Heart right ventricle (tissue), 16 donors: Measurements from ENCODE around the gene POLD3. TPM values are rescaled to one million over a fixed set of nuclear protein-coding genes. Genes with fewer than 3 reads are reported as not detected.

Source experiments
- ATAC-seq, 8 donors: fragments of 200-7000 bp; cut with Tn5 transposase; one replicate each; pipeline ENCODE4 v1.9.1; 2020; ENCODE audit warnings: mild to moderate bottlenecking in 8 of 8, moderate library complexity in 8 of 8, moderate number of reproducible peaks in 1 of 8
- DNase-seq, 2 donors: peaks; one replicate each; pipeline ENCODE4 v3.0.0-alpha.2; 2020
- H3K27ac ChIP-seq, 10 donors: fragments of 200-600 bp; sonication (generic) in 2 of 10; one replicate each; pipeline versions ENCODE4 v1.5.0 to v1.8.0; 2020 to 2022; ENCODE audit warnings: mild to moderate bottlenecking in 3 of 10
- H3K27me3 ChIP-seq, 7 donors: fragments of 200-600 bp; one replicate each; pipeline ENCODE4 v1.8.0; 2021 to 2022; ENCODE audit warnings: mild to moderate bottlenecking in 2 of 7
- H3K36me3 ChIP-seq, 9 donors: fragments of 200-600 bp; sonication (generic) in 1 of 9; one replicate each; pipeline versions ENCODE4 v1.5.0 to v1.8.0; 2020 to 2022; ENCODE audit warnings: mild to moderate bottlenecking in 2 of 9
- H3K4me1 ChIP-seq, 9 donors: fragments of 200-600 bp; sonication (generic) in 1 of 9; one replicate each; pipeline versions ENCODE4 v1.5.0 to v1.8.0; 2020 to 2022; ENCODE audit warnings: mild to moderate bottlenecking in 4 of 9
- H3K4me3 ChIP-seq, 10 donors: fragments of 200-600 bp; sonication (generic) in 2 of 10; one replicate each; pipeline versions ENCODE4 v1.5.0 to v1.8.0; 2020 to 2022; ENCODE audit warnings: mild to moderate bottlenecking in 7 of 10, moderate library complexity in 2 of 10
- H3K9me3 ChIP-seq, 11 donors: fragments of 200-600 bp in 10 of 11; sonication (generic) in 2 of 11; one replicate each; pipeline versions ENCODE4 v1.5.0 to v1.8.0; 2013 to 2022; ENCODE audit warnings: mild to moderate bottlenecking in 2 of 11, control low read depth in 1 of 11, moderate library complexity in 1 of 11
- WGBS, 2 donors: extraction: QIAGEN DNeasy Blood & Tissue Kit; methylation state at CpG; one replicate each; pipeline ENCODE4 v1.1.7; 2013; ENCODE audit warnings: inconsistent platforms in 1 of 2; 5-methylcytosine and 5-hydroxymethylcytosine counted together
- intact Hi-C, 10 donors: fragments of 100-400 bp; cut with DNase I; formaldehyde crosslinking; loops; one replicate each; pipeline versions ENCODE4 v1.11.1 to v1.14.2; 2022
- polyA plus RNA-seq, 2 donors: library from polyadenylated mRNA; stranded (reverse); fragments of 200-250 nt; gene quantifications; one replicate each; pipeline ENCODE4 v1.2.3, GENCODE V29; 2013
- total RNA-seq, 10 donors: library from RNA; stranded (reverse); fragmentation: NEBNext Ultra II Directional in 3 of 10; extraction: Animal tissue kit (Norgen Biotek cat#: 25700) in 3 of 10; gene quantifications; one replicate each; pipeline versions ENCODE4 v1.2.1 to v1.2.4, GENCODE V29; 2021 to 2023
- TF ChIP-seq, protein P1 (sequence below), 9 donors: fragments of 200-600 bp; sonication (generic) in 2 of 9; IDR thresholded peaks; one replicate each; pipeline versions ENCODE4 v1.5.0 to v1.8.0; 2021 to 2022; ENCODE audit warnings: antibody characterized with exemption in 9 of 9, mild to moderate bottlenecking in 5 of 9, moderate library complexity in 1 of 9
- donor health status: Arrhythmogenic right ventricular cardiomyopathy.
- donor health status: ischemic (EF 13 %, LVEDD 7.1; RV severe dilation, severe dysfunction).
- donor health status: healthy with polysubstance abuse.
- donor health status: DM: no; HTN: yes; CAD: no.
- donor health status: DM: no; HTN: no; CAD: no.
- donor health status: ischemic (EF 25% LVEDD 6.9; RV normal size, moderate dysfunction).
- donor health status: ischemic (EF 25% LVEDD 5.7; RV mildly dilated, moderate dysfunction).
- donor health status: healthy.
- donor health status: DM: yes; HTN: yes; CAD: no.
- donor health status: Ischemic cardiomyopathy.
- donor health status: ischemic (EF 35%, LVEDD 5.7; RV mildly dilated, moderate dysfunction).
- donor health status: nonischemic (EF 11% LVEDD 7.7; RV severe dilation, severe dysfunction).
- donor health status: DM: yes; HTN: yes; CAD: no.
- donor health status: PGD.
- donor health status: ischemic (EF 29% LVEDD 5.4; RV normal size, mild dysfunction).
- donor health status: nonischemic (EF 23%, LVEDD 6.1; RV moderate dilation, normal function).

POLD3 gene
- total and polyA plus RNA-seq, 12 donors: 4.7 to 8.8 (median 7.9) TPM

DNA sequence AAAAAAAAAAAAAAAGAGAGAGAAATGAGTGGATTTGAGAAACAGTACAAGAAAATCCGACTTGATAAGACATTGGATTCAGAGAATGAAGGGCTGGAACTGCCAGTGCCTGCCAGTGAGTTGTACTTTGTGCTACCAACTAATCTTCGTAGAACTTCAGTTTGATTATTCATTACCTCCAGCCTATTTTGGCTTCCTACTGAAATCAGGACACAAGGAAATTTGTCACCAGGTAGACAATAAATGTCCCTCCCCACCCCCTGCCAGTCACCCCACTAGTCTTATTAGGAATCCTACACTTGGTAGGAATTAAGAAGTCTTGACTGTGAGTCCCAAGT lies 21.4 kb upstream of the POLD3 start:
- no peaks in the 10 kb centered on the region for H3K9me3 ChIP-seq
- no peaks in the 10 kb centered on the region for H3K36me3 ChIP-seq
- 79 to 89% methylated on average over 2 of the region's 2 CpGs for WGBS, 2 donors
- intact Hi-C loops: loop anchor here (2.0 to 10.0 kb wide), 8 partner anchors 116 to 316 kb away; no protein-coding TSS in a partner anchor
- DNase-seq: no peak
- peaks cover 0 to 7% (median 0%) of the 10 kb centered on the region in 7 donors for H3K27me3 ChIP-seq
- H3K27ac ChIP-seq: no peak overlapping the region
- TF ChIP-seq, protein P1, sequence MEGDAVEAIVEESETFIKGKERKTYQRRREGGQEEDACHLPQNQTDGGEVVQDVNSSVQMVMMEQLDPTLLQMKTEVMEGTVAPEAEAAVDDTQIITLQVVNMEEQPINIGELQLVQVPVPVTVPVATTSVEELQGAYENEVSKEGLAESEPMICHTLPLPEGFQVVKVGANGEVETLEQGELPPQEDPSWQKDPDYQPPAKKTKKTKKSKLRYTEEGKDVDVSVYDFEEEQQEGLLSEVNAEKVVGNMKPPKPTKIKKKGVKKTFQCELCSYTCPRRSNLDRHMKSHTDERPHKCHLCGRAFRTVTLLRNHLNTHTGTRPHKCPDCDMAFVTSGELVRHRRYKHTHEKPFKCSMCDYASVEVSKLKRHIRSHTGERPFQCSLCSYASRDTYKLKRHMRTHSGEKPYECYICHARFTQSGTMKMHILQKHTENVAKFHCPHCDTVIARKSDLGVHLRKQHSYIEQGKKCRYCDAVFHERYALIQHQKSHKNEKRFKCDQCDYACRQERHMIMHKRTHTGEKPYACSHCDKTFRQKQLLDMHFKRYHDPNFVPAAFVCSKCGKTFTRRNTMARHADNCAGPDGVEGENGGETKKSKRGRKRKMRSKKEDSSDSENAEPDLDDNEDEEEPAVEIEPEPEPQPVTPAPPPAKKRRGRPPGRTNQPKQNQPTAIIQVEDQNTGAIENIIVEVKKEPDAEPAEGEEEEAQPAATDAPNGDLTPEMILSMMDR (IDR thresholded peaks at IDR 0.05): no peak
- H3K4me3 ChIP-seq: no peak overlapping the region
- no peaks in the 10 kb centered on the region for H3K4me1 ChIP-seq
- no peak for ATAC-seq

DNA sequence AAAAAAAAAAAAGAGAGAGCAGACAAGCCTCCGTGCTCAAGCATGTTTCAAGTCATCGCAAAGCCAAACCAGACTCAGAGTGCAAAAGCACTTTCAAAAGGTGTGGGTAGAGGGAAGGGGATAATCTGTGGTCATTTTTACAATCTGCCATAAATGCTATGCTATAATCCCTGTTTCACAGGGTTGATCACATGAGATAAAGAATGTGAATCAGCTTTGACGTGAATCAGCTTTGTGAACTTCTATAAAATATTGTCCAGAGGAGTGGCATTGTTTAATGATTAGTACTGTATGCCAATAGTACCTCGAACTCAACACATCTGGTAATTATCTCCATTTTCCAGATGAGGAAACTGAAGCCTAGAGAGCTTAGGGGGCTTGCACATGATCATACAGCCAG lies 20.0 kb upstream of the POLD3 start:
- DNase-seq: no peak
- Histone ChIP-seq H3K9me3 (no peaks in the 10 kb centered on the region), H3K36me3 (no peaks in the 10 kb centered on the region), H3K27me3 (peaks cover 0 to 7% (median 0%) of the 10 kb centered on the region in 7 donors), H3K4me1 (no peaks in the 10 kb centered on the region), H3K4me3 (no peak overlapping the region), H3K27ac (no peak overlapping the region)
- intact Hi-C loops: loop anchor here in 9 of 10 donors (5.0 to 10.0 kb wide), 5 partner anchors 120 to 318 kb away; no protein-coding TSS in a partner anchor
- WGBS, 2 donors: 86 to 94% methylated on average over 4 of the region's 4 CpGs
- TF ChIP-seq, protein P1 (IDR thresholded peaks at IDR 0.05): no peak
- ATAC-seq: no peak

- Histone ChIP-seq H3K4me1 (peaks cover 0 to 4% (median 0%) of the 10 kb centered on the region in 9 donors), H3K9me3 (no peaks in the 10 kb centered on the region), H3K27ac (no peak overlapping the region), H3K27me3 (peaks cover 0 to 7% (median 0%) of the 10 kb centered on the region in 7 donors), H3K4me3 (no peak overlapping the region), H3K36me3 (no peaks in the 10 kb centered on the region)
- TF ChIP-seq, protein P1 (IDR thresholded peaks at IDR 0.05): no peak
- DNase-seq (no peak), ATAC-seq (no peak)
- WGBS, 2 donors: 87 to 90% methylated on average over 6 of the region's 6 CpGs
- intact Hi-C loops: loop anchor here in 9 of 10 donors (5.0 to 10.0 kb wide), 5 partner anchors 122 to 320 kb away; no protein-coding TSS in a partner anchor
Measured at GRCh38 chr11:74574563-74574962, 17.8 kb upstream of the POLD3 start.

DNA sequence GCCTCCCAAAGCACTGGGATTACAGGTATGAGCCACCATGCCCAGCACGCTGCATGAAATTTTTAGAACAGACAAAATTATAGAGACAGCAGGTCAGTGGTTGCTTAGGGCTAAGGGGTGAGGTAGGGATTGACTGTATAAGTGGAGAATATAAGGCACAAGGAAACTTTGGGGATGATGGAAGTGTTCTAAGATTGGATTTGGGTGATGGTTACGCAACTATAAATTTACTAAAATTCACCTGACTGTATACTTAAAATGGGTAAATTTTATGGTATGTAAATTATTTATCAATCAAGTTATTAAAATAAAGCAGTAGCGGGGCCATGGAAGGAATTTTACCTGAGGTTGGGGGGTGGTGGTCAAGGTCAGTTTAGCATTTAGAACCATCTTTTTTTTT lies 16.4 kb upstream of the POLD3 start:
- TF ChIP-seq, protein P1 (IDR thresholded peaks at IDR 0.05): no peak
- Histone ChIP-seq H3K4me1 (peaks cover 0 to 11% (median 0%) of the 10 kb centered on the region in 9 donors), H3K36me3 (no peaks in the 10 kb centered on the region), H3K27me3 (peaks cover 0 to 7% (median 0%) of the 10 kb centered on the region in 7 donors), H3K4me3 (no peak overlapping the region), H3K27ac (no peak overlapping the region), H3K9me3 (no peaks in the 10 kb centered on the region)
- ATAC-seq (no peak), DNase-seq (no peak)
- intact Hi-C loops: loop anchor here in 6 of 10 donors (10.0 kb wide), 2 partner anchors 191 to 321 kb away; no protein-coding TSS in a partner anchor
- WGBS, 2 donors: 97 to 99% methylated on average over 3 of the region's 3 CpGs
